LoVo (cell line): Measurements from ENCODE around the gene CCS.
"Not testable (repeated sequence)": the region's sequence is repeated elsewhere in the genome, so short reads cannot be mapped to it uniquely, and the experiment has no call there.

ENCODE experiments used
- DNase-seq: peaks from one replicate; pipeline ENCODE4 v3.0.0-alpha.2; 2016; ENCODE audit warnings: low spot score

The CCS gene, protein sequence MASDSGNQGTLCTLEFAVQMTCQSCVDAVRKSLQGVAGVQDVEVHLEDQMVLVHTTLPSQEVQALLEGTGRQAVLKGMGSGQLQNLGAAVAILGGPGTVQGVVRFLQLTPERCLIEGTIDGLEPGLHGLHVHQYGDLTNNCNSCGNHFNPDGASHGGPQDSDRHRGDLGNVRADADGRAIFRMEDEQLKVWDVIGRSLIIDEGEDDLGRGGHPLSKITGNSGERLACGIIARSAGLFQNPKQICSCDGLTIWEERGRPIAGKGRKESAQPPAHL

GRCh38 chr11:66592457-66593302 lies at the start of gene CCS, which contains the start of gene CCDC87:
Gene CCS, plus strand, starts transcription at chr11:66593185. Its CDS starts 77 bp downstream, at chr11:66593262.
Gene CCDC87, minus strand, starts transcription at chr11:66593063. Its CDS starts 48 bp downstream, at chr11:66593015.
- DNase-seq, result peak; percentile 97

DNA sequence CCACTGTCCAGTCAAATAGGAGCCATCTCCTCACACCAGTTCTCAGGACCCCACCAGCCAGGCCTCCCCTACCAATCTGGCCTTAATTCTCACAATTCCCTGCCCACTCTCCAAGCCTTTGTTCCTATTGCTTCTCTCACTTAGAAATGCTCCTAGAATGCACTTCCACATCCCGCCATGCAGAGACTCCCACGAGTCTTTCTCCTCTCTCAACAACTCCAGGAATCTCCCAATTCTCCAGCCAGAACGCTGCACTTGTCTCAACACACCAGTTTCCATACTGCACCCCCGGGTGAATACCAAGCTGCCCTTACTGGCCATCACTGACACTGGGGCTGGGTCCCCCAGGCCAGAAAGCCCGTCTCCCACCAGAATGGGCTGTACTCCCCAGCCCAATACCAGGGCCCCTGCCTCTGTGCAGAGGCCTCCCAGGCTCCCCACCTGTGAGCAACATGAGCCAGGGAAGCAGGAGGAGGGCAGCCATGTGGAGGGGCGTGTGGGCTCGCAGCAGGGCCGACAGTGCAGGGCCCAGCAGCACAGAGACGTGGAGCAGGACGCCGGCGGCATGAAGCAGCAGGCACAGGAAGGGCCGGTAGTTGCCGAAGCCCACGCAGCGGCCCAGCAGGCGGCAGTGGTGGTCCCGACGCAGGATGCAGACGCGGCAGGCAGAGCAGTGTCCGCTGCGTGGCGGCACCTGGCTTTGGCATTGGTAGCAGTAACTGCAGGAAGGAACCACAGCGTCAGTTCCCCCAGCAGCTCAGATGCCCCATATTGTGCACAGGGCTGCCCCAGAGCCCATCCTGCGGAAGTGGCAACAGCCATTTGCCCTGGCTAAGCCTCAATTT lies 49.5 kb upstream of the CCS start:
- DNase-seq, result no peak

GRCh38 chr11:66544952-66545351 lies 48.0 kb upstream of the CCS start:
- not testable (repeated sequence) for DNase-seq

GRCh38 chr11:66545701-66546367 lies 47.2 kb upstream of the CCS start, which contains the start of gene ZDHHC24:
Gene ZDHHC24, minus strand, starts transcription at chr11:66546048. Its CDS starts 45 bp downstream, at chr11:66546003.
- DNase-seq, result peak; percentile 98

- no peak for DNase-seq
Measured at GRCh38 chr11:66546368-66546965, 46.5 kb upstream of the CCS start, which contains the start of gene ACTN3. Gene ACTN3, plus strand, starts transcription at chr11:66546903. Its CDS starts 35 bp downstream, at chr11:66546938.

DNA sequence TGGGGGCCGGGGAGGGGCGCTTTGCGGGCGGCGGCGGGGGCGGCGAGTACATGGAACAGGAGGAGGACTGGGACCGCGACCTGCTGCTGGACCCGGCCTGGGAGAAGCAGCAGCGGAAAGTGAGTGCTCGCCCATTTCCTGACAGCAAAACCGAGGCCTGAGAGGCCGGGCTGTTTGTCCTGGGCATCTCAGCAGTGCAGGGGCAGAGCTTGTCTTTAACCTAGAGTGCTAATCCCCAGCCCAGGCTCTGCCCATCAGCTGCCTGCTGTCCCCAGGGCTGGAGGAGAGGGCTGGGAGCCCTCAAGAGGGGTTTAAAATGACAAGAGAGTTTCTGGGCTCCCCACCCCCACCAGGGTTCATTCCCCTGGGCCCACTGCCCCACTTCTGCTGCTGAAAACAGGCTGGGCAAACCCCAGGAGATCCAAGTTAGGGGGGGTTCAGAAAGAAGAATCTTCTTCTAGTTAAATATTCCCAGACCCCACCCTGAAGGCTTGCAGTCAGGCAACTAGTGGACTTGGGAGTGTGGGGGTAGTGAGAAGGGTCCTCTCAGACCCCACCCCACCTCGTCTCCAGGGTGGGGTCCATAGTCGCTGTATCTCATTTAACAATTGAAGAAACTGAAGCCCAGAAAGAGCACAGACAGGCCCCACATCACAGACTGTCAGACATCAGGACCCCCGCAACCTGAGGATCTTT lies 45.9 kb upstream of the CCS start:
- no peak for DNase-seq

DNA sequence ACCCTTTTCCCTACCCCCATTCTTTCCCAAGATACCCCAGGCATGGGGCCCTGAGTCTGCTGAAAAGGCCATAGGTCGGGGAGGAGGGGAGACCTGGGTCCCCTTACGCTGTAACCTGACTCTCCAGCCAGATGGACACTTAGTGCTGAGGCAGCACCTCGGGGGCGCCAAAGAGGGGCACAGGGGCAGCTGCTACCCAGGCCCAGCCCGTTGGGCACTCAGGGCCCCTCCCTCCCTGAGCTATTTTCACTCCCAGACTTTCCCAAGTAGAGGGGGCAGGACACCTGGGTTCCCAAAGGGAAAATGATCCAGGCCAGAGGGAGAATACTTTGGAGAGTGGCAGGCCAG lies 45.3 kb upstream of the CCS start:
- DNase-seq, result no peak

DNA sequence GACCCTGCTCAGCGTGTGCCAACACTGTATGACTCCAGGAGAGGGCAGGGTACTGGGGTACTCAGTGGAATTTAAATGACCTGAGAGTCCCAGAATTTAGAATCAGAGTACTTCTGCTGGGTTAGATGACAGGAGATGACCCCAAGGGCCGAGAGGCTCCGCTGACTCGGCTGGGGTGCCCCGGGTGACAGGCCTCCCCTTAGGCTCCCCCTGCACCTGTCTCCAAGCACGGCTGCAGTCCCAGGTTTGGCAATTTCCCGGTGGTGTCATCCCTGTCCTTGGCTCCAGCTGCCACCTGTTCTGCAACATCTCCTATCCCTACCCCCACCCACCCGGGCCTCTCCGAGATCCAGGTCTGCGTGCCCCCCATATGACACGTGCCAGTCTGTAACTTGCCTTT lies 44.9 kb upstream of the CCS start:
- no peak for DNase-seq

DNA sequence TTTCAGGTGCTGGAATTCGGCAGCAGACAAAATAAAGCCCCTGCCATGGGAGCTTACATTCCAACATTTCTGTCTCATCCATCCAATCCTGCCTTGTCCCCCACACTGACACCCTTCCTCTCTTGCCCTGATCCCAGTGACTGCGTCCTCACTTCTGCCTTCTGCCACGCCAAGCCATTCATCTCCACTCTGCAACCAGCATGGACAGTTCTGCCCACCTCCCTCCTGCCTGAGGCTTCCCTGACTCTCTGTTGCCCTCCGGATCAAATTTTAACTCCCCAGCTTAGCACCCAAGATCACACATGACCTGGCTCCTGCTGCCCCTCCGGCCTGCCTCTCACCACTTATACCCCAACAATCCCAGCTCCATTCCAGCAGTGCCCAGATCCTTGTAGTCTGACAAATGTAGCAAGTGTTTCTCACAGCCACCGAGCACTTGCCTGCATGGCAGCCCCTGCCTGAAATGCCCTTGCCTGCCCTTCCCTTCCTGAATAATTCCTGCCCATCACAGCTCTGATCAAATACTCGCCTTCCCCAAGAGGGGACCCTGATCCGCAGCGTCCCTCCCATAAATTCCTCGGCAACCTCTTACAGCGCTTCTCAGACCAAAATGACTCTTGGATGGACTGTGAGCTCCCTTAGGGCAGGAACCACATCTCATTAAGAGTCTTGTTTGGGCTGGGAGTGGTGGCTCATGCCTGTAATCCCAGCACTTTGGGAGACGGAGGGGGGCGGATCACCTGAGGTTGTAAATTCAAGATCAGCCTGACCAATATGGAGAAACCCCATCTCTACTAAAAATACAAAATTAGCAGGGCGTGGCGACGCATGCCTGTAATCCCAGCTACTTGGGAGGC lies 44.0 kb upstream of the CCS start:
- DNase-seq, result no peak

GRCh38 chr11:66549696-66550095 lies 43.3 kb upstream of the CCS start:
- DNase-seq, result no peak

- DNase-seq, result no peak
Measured at GRCh38 chr11:66550887-66551286, 42.1 kb upstream of the CCS start.

- DNase-seq, result no peak
Measured at GRCh38 chr11:66554602-66555001, 38.4 kb upstream of the CCS start.

DNA sequence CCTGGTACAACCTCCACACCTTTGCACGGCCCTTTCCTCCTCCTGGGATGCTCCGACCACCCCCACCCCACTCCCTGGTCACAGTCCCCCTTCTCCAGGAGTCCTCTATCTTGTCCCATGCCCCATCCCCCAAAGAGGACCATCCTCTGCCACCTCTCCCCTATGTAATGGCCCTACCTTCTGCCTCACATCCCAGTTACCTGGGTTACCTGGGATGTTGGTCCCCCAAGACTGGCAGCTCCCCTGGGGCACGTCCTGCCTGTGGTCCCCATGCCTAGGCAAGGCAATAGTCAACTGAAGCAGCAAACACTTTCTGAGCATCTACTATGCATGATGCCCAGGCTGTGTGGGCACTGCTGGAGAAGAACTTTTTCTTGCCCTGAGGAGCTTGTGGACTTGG lies 37.6 kb upstream of the CCS start:
- DNase-seq, result no peak

GRCh38 chr11:66556086-66556485 lies 36.9 kb upstream of the CCS start:
- DNase-seq, result no peak

GRCh38 chr11:66557733-66558326 lies 35.2 kb upstream of the CCS start:
- no peak for DNase-seq

DNA sequence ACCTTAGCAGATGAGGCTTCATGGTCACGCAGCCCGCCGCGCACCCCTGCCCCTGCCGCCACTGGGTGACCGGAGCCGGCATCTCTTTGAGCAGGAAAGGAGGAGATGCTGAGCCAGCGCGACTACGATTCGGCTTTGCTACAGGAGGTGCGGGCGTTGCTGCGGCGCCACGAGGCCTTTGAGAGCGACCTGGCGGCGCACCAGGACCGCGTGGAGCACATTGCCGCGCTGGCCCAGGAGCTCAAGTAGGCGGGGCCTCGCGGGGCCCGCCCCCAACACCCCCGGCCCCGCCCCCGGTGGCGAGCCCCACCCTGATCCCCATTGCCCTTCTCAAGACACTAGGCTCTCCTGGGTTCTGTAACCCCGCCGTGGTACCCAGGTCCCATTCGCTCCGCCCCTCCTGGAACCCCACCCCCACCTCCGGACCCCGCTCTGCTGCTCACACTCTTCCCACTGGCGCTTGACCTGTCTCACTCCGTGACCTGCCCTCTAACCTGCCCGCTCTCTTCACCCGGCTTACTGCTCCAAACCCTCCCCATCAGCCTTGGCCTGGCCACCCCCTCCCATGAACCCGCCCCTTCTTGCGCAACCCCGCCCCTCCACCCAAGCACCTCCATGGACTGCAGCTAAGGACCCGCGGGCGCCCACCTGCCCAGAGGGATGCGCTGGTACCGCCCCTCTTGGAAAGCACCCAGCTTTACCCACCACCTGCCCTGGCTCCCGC lies 33.7 kb upstream of the CCS start:
- DNase-seq, result no peak

DNA sequence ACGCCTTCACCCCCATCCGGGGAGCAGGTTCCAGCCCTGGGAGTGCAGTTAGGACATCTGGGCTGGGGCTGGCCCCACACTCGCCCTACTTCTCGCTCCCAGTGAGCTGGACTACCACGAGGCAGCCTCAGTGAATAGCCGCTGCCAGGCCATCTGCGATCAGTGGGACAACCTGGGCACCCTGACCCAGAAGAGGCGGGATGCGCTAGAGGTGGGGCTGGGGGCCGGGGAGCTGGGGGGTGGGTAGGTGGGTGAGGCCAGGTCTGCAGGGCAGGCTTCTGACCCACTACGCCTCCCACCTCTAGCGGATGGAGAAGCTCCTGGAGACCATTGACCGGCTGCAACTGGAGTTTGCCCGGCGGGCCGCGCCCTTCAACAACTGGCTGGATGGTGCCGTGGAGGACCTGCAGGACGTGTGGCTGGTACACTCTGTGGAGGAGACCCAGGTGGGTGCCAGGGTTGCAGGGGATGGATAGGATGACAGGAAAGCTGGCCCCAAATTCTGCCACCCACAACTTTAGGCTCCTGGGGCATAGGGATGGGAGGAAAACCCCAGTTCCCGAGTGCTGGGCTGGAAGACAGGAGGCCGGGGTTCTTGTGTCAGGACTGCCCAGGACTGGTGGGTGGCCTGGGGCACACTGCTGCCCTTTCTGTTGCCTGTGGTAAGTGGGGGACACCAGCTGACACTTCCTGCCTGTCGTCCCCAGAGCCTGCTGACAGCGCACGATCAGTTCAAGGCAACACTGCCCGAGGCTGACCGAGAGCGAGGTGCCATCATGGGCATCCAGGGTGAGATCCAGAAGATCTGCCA lies 32.9 kb upstream of the CCS start:
- DNase-seq, result no peak
